Measurements from ENCODE around the gene RAD54L. TPM values are rescaled to one million over a fixed set of nuclear protein-coding genes. Genes with fewer than 3 reads are reported as not detected.

The RAD54L gene
- 0.13 and 0.26 TPM in 2 replicates for total RNA-seq

GRCh38 chr1:46247436-46248121 is at the start of gene RAD54L:
Gene RAD54L, plus strand, starts transcription at chr1:46247763. Its CDS starts 643 bp downstream, at chr1:46248406.
- FAIRE-seq (no peak), DNase-seq (ENCODE audit: low read depth) (peak; percentile 92)
- H3K4me3 ChIP-seq (ENCODE audit: low read depth, low read length), result peak within 1 kb of the TSS; percentile 68
- no peaks in the 10 kb centered on the region for H3K36me3 ChIP-seq (ENCODE audit: control insufficient read depth, insufficient read depth, low read length)
- H3K27me3 ChIP-seq (ENCODE audit: control insufficient read depth, insufficient read depth, low read length), result no peaks in the 10 kb centered on the region
- no peak for TF ChIP-seq CTCF (IDR thresholded peaks at IDR 0.05; ENCODE audit: insufficient read depth, low read length, severe bottlenecking)

GRCh38 chr1:46197964-46198811 is 49.4 kb upstream of the RAD54L start, which contains the start of gene POMGNT1:
Gene POMGNT1, minus strand, starts transcription at chr1:46198434. Its CDS starts 613 bp downstream, at chr1:46197821.
- DNase-seq (ENCODE audit: low read depth), result peak; percentile 31
- peak; percentile 27 for TF ChIP-seq CTCF (IDR thresholded peaks at IDR 0.05; ENCODE audit: insufficient read depth, low read length, severe bottlenecking)
- no peak for FAIRE-seq

GRCh38 chr1:46199233-46199749 is 48.3 kb upstream of the RAD54L start:
- Histone ChIP-seq H3K36me3 (ENCODE audit: control insufficient read depth, insufficient read depth, low read length) (peaks cover 10% of the 10 kb centered on the region), H3K4me3 (ENCODE audit: low read depth, low read length) (no peak overlapping the region), H3K27me3 (ENCODE audit: control insufficient read depth, insufficient read depth, low read length) (no peaks in the 10 kb centered on the region)
- FAIRE-seq (no peak), DNase-seq (ENCODE audit: low read depth) (no peak)
- no peak for TF ChIP-seq CTCF (IDR thresholded peaks at IDR 0.05; ENCODE audit: insufficient read depth, low read length, severe bottlenecking)

More at GRCh38 chr1:46197964-46198811, 49.4 kb upstream of the RAD54L start, which contains the start of gene POMGNT1:
- Histone ChIP-seq H3K36me3 (ENCODE audit: control insufficient read depth, insufficient read depth, low read length) (peaks cover 16% of the 10 kb centered on the region), H3K4me3 (ENCODE audit: low read depth, low read length) (peak within 1 kb of the TSS; percentile 50), H3K27me3 (ENCODE audit: control insufficient read depth, insufficient read depth, low read length) (no peaks in the 10 kb centered on the region)

GRCh38 chr1:46203738-46204405 is 43.7 kb upstream of the RAD54L start:
- no peaks in the 10 kb centered on the region for H3K36me3 ChIP-seq (ENCODE audit: control insufficient read depth, insufficient read depth, low read length)
- FAIRE-seq (no peak), DNase-seq (ENCODE audit: low read depth) (no peak)
- TF ChIP-seq CTCF (IDR thresholded peaks at IDR 0.05; ENCODE audit: insufficient read depth, low read length, severe bottlenecking), result no peak
- no peaks in the 10 kb centered on the region for H3K27me3 ChIP-seq (ENCODE audit: control insufficient read depth, insufficient read depth, low read length)
- peak overlapping the region; percentile 84 for H3K4me3 ChIP-seq (ENCODE audit: low read depth, low read length)

- FAIRE-seq, result no peak
- TF ChIP-seq CTCF (IDR thresholded peaks at IDR 0.05; ENCODE audit: insufficient read depth, low read length, severe bottlenecking), result no peak
- no peak for DNase-seq (ENCODE audit: low read depth)
- Histone ChIP-seq H3K27me3 (ENCODE audit: control insufficient read depth, insufficient read depth, low read length) (no peaks in the 10 kb centered on the region), H3K4me3 (ENCODE audit: low read depth, low read length) (peak overlapping the region; percentile 84), H3K36me3 (ENCODE audit: control insufficient read depth, insufficient read depth, low read length) (no peaks in the 10 kb centered on the region)
Observed at GRCh38 chr1:46204406-46204742, 43.2 kb upstream of the RAD54L start.

Data from bronchial epithelial cell (primary cell).